HG03571 (cell line): ENCODE measurements around the gene TRIM17.
"Not testable (repeated sequence)": the region's sequence is repeated elsewhere in the genome, so short reads cannot be mapped to it uniquely, and the experiment has no call there.

Experiments used
- ATAC-seq: cut with Tn5 transposase; IDR thresholded peaks from one replicate; pipeline ENCODE4 v1.9.1; 2021; ENCODE audit not compliant: unreplicated experiment

TRIM17 gene

DNA sequence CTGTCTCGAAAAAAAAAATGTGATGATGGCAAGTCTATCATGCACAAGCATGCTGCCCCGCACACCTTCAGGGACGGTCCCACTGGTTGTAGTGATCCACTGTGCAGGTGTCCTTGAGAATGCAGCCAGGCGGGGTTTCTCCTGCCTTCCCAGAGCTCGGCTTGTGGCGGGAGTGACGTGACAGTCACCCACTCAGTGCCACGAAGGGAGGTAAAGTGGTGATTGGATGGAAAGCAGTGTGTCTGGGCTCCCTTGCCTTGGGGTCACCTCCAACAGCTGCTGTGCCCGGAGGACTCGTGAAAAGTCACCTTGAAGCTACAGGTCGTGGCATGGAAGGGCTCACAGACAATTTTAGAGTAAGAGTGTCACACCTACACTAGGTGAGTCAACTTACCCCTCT lies 33.5 kb upstream of the TRIM17 start:
- no peak for ATAC-seq

DNA sequence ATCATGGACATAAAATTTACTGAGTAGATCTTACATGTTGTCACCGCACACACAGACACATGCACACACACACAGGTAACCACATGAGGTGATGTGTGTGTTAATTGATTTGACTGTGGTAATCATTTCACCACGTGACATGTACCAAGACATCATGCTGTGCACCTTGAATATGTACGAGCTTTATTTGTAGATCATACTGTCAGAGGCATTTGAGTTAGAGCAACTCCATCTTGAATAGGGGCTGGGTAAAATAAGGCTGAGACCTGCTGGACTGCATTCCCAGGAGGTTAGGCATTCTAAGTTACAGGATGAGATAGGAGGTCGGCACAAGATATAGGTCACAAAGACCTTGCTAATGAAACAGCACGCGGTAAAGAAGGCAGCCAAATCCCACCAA lies 31.7 kb upstream of the TRIM17 start:
- ATAC-seq: no peak

DNA sequence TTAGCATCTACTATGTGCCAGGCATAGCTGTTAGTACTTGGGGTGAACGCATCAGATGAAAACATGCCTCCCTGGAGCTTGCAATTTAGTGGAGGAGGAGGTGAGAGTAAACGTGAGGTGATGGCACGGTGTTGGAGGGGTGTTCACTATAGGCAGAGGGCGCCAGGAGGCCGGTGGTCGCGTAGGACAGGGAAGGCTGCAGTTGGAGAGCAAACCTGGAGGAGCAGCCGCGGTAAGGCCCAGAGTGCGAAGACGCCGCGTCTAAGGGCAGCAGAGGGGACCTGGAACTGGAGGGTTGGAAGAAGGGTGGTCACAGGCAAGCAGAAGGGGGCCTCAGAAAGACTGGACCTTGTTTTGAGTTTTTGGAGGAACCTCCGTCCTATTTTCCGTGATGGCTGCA lies 30.2 kb upstream of the TRIM17 start:
- no peak for ATAC-seq

DNA sequence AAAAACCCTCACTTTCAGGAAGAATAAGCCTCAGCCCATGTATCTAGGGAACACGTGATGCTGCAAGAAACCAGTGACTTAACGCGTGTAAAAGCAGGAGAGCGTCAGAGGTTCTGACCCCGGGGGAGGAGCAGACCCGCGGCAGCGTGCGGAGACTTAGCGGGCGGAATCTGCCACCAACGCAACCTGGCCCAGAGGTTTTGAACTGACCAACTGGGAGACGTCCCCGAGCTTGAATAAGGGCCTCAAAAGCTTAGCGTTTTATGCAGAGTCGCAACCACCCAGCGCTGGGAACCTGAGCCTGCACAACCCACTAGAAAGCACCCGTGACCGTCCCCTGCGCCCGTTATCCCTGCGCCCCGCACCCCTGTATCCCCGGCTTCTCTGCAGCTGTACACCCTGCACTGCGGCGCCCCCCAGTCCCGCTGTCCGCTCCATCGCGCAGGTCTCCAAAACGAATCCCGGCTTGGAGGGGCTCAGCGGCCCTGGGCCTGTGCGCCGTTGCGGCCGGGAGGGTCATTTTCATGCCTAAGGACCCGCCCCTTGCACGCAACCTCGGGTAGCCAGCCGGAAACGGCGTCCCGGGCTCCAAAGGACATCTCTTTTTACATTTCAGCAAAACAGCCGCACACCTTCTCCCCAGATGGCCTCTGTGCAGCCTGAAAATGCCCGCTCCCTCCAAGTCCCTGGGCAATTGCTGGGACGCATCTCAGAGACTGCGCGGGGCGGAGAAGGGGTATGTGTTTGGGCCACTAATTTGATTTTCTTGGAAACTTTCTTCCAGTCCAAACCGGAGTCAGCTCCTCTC lies 29.4 kb upstream of the TRIM17 start:
- ATAC-seq: no peak

DNA sequence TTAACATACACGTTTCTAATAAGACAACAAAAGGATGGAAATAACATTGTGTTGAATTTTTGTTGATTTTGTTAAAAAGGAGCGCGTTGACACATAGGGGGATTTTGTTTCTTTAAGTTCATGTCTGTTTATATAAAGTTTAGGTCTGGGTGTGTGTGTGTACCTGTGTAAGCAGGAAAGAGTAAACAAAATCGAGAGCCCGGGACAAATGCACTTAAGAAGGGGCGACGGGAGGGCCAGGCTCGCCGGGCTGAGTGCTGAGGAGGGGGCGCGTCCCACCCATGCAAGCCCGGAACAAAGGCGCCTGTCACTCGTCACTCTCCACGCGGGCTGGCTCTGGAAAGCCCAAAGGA lies 28.8 kb upstream of the TRIM17 start:
- ATAC-seq: no peak

DNA sequence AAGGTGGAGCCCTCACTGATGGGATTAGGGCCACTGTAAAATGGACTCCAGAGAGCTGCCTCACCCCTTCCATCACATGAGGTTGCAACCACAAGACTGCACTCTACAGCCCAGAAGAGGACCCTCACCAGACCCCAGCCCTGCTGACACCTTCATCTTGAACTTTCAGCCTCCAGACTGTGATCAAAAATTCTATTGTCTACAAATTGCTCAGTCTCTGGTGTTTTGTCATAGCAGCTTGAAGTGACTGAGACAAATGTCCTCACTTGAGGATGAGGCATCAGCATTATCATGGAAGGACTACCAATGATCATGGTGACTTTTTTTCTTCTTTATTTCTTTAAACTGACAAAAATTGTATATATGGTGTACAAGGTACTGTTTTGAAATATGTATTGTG lies 26.7 kb upstream of the TRIM17 start:
- no peak for ATAC-seq

DNA sequence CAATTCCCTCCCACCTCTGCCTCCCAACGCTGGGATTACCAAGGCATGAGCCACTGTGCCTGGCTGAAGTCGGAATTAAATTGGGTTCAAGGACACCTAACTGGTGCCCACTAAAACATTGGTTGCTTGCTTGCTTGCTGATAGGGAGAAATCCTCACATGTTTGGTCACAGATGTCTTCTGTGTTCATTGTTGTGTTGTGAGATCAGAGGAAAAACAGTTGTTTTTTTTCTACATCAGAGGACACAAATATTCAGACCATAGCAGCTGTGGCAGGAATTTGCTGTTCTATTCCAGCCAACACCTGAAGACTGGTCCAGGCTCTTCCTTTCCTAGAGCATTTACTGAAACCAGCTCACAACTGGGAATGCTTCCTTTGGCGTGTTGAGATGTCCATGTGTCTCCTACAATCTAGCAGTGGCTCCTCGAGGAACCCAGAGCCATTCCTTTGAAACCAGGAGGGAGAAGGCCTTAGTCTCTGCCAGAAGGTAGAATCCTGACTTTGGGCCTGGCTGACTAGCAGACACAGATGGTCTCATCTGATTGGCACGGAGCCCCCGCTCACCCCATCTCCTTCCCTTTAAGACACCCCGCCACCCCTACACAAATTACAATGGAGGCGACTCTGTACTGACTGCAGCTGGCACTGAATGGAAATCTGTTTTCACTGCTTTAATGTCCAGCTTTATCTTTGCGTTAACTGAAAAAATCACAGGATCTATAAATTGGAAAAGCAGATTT lies 24.3 kb upstream of the TRIM17 start:
- ATAC-seq: no peak

DNA sequence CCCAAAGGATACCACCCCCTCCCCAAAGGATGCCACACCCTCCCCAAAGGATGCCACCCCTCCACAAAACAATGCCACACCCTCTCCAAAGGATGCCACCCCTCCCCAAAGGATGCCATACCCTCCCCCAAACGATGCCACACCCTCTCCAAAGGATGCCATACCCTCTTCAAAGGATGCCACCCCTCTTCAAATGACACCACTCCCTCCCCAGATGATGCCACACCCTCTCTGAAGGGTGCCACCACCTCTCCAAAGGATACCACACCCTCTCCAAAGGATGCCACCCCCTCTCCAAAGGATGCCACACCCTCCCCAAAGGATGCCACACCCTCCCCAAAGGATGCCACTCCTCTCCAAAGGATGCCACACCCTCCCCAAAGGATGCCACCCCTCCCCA lies 21.6 kb upstream of the TRIM17 start:
- no peak for ATAC-seq

DNA sequence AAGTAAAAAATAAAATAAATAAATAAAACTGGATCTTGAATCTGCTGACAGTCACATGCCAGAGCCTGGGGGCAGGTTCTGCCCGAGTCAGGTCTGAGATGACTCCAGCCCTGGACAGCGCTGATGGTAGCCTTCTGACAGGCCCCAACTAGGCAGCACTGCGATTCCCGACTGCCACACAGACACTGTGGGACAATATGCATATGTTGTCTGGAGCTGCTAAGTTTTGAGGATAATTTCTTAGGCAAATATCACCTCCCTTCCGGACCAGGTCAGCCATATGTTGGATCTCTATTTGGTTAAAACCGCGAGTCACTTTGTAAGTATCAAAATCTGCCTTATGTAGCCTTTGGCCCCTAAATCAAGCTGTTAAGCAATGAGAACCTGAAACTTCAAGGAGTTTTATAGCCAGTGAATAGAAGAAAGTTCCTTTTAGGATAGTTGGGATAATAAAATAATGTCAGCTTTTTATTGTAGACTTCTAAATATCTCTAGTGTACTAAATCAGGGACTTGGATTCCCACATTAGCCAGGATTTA lies 20.8 kb upstream of the TRIM17 start:
- ATAC-seq: no peak

DNA sequence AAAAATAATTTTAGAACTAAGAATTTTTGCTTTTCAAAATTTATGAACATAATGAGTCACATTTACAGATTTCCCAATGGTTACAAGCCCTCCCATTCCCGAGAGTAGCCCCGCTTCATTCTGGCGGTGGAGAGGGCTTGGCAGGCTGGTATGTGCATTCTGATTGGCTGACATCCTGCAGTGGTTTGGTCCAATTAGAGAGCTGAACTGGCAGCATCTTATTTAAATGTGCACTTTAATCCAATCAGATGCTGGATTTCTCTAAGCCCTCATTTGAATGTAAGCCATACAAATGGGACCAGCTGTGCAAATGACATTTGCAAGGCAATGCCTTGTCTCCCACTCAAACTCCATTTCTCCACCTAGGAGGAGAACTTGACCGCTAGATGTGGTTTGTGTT lies 18.0 kb upstream of the TRIM17 start:
- no peak for ATAC-seq

DNA sequence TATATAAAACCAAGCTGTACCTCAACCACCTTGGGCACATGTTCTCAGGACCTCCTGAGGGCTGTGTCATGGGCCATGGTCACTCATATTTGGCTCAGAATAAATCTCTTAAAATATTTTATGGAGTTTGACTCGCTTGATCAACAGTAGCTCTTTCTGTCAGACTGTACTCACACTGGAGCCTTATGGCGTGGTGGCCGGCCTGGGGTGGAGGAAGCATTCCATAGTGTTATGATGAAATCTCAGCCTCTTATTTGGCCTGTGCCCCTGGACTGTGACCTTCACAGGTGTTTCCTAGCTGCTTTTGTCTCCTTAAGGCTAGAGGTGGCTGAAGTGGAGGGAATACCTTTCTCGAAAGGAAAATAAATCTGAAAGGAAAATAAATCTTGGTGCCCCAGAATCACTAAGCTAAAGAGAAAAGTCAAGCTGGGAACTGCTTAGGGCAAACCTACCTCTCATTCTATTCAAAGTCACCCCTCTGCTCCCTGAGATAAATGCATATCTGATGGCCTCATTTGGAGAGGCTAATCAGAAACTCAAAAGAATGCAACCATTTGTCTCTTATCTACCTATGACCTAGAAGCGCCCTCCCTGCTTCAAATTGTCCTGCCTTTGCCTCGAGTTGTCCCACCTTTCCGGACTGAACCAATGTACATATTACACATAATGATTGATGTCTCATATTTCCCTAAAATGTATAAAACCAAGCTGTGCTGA lies 16.8 kb upstream of the TRIM17 start:
- not testable (repeated sequence) for ATAC-seq

DNA sequence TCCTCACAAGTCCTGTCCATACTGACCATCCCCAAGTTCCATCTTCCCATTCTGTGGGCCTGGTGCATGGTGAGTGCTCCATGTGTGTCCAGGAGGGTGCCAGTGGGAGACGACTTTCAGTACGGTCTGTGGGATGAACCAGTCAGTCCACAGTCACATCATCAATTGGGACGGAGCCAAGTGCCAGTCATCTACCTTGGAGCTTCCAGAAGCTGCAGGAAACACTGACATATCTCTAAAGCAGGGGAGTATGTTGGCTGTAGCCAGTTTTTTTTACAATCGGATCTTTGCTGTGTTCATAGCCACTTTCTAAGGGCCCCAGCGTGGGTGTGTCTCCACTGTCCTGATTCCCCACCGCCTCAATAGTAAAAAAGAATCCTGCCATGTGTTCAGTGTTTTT lies 13.6 kb upstream of the TRIM17 start:
- ATAC-seq: no peak

DNA sequence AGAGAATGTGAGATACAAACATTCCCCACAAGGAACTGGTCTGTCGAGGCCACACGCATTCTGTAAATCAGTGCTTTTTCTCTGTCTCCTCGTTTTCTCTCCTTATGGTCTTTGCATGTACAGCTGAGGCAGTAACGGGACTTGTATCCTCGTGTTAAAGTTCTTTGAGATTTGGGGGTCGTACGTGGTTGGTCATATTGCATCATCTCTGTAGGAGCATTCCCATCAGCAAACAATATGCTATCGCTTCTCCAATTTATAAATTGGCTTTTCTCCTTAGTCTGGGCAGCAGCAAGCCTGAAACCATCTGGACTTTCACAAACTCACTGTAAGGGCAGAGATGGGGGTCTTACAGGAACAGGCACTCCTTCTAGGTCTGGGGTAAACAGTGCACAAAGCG lies 13.0 kb upstream of the TRIM17 start:
- no peak for ATAC-seq

DNA sequence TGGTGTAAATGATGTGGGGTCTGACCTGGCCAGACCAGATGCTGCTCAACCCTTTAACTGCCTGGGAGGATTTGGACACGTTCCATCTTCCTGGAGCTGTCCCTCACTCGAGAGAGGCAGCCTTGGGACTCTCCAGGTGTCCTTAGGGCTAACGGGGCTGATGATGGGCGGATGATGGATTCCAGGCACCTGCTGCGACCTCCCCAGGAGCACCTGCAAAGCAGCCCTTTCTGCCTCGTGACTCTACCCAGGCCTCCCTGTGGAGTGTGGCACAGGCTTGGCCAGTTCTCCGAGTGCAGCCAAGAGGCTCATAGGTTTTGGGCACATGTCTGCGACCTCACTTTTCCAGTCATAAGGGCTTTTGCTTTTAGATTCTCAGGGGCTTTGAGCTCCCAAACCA lies 12.3 kb upstream of the TRIM17 start:
- ATAC-seq: no peak

DNA sequence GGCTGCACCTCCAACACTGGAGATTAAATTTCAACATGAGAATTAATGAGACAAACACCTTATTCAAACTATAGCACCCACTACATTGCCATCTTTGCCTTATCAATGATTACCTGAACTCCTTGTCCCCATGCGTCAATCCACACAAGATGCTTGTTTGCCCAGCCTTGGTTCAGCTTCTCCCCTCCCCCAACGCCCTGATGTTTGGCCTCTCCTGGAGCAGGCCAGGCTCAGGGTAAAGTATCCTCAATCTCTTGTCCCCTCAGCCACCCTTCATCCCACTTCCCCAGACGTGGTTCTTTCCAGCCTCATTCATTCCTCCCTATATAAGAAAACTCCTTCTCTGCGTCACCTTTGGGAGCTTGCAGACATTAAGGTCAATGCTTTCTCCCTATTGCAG lies 11.8 kb upstream of the TRIM17 start:
- no peak for ATAC-seq

DNA sequence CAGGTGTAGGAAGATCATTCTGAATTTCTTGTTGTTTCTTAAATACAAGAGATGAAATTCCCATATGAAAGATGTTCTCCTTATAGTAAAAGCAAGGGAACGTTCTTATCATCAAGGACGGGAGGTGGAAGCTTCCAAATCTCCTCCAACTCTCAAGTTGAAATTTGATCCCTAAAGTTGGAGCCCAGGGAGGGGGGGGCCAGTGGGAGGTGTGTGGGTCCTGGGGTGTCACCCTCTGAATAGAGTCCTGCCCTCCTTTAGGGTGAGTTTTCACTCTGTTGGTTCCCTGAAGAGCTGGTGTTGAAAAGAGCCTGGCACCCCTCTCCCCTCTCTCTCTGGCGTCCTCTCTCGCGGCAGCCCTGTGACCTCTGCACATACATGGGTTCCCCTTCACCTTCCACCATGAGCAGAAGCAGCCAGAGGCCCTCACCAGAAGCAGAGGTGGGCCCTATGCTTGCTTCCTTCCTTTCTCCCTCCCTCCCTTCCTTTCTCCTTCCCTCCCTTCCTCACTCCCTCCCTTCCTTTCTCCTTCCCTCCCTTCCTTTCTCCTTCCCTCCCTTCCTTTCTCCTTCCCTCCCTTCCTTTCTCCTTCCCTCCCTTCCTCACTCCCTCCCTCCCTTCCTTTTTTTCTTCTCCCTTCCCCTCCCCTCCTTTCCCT lies 10.0 kb upstream of the TRIM17 start:
- ATAC-seq: no peak

DNA sequence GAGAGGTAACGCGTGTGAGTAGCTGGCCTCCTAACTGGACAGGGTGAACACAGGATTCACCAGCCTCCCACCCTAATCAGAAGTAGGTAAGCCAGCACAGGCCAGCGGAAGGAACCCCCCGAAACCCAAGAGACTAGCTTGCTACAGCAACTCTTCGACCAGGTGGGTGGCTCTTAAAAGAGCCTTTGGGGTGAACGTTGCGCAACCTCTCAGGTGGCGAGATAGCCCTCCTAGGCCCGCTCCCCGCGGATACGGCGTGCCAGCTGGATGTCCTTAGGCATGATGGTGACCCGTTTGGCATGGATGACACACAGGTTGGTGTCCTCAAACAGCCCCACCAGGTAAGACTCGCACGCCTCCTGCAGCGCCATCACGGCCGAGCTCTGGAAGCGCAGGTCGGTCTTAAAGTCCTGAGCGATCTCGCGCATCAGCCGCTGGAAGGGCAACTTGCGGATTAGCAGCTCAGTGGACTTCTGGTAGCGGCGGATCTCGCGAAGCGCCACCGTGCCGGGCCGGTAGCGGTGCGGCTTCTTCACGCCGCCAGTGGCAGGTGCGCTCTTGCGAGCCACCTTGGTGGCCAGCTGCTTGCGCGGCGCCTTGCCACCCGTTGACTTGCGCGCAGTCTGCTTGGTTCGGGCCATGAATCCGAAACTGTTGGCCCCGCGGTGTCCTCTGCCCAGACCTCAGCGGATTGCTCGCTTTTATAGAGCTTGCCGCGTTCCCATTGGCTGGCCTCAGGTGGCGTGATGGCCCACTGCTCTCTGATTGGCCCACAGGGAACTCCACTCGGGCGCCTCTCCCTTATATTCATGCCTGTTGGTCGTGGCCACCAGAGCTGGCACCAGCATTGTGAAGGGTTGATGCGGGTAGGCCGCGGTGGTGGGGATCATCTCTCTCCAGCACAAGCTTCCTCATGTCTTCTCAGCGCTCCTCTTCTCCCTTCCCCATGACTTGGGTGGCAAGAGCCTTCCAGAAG lies 8.3 kb upstream of the TRIM17 start:
- ATAC-seq: no peak

DNA sequence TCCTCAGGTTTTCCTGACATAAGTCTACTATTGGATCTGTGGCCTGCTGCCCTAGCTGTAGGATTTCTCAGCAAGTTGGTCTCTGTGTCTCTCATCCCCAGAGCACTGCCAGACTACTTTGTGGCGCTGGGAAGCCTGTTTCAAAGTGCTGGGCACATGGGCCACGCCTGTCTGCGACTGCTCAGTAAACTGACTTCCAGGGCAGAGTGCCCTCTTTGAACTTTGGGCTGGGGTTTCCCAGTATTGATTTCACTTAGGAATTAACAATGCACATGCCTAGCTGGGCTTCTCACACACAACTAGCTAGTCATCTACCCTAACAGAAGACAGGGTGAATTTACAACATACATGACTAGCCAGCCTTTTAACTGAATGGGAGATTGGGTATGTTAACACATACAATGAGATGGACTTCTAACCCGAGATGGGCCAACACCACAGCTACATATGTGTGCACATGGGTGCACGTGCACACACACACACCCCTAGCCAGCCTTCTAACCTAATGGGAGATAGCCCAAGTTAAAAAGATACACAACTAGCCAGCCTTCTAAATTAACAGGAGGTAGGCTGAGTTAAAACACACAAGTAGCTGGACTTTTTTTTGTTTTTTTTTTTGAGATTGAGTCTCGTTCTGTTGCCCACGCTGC lies 6.9 kb upstream of the TRIM17 start:
- ATAC-seq: no peak

DNA sequence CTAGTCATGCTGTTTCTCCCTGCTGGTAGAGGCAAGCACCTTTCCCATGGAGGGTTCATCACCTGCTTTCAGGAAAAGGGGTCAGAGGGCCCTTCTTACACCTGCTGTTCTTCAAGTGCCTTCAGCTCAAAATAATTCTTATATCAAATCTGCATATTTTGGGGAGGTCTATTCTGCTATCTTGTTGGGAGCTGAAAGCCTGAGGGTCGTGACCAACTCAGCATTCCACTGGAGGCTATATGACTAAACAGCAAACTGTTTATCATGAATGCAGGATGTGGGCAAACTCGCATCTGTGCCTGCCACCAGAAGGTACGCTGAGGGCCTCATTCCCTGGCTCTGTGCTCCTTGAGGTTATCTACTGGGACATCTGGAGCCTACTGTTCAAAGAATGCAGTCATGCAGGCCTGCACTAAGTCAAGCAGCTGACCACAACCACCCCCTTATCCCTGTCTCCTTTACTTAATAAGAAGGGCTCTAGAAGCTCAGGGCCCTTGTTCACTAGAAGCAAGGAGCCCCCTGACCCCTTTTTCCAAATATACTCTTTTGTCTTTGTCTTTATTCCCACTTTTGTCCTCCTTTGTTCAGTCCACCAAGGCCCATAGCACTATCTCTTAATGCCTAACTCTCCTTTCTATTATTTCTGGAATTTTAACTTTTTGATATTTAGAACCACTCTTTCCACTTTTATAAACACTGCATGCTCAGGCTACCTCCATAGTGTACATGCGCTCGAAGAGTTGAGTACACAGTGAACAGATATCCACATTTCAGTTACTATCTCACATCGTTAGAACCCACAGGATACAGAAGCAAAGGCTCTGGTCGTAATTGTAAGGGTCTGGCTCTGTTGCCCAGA lies 4.5 kb upstream of the TRIM17 start:
- ATAC-seq: no peak
